GM12872 (cell line): ENCODE measurements around the gene TMC7.

Experiments used
- TF ChIP-seq, protein P1 (sequence below): IDR thresholded peaks from 3 replicates; pipeline ENCODE4 v1.5.1; 2011; ENCODE audit warnings: low read depth, mild to moderate bottlenecking, low read length, moderate library complexity; ENCODE audit not compliant: insufficient read depth

Gene TMC7

DNA sequence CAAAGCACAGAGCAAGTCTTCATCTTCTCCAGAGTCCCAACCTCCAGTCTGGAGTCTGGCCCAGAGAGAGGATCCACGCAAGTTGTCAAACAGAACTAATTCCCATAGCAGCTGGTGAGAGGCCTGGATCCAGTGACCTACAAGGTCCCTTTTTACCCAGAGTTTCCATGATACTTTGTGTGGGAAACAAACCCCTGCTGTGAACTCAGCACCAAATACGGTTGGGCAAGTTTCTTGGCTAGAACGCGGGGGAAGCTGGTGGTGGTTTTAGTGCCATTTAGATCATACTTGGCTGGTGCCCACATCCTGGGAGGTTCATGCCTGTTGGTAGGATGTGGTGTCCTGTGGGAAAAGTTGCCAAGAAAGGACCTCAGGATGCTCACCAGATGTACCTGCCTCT is 18.1 kb downstream of the TMC7 start:
- TF ChIP-seq, protein P1, sequence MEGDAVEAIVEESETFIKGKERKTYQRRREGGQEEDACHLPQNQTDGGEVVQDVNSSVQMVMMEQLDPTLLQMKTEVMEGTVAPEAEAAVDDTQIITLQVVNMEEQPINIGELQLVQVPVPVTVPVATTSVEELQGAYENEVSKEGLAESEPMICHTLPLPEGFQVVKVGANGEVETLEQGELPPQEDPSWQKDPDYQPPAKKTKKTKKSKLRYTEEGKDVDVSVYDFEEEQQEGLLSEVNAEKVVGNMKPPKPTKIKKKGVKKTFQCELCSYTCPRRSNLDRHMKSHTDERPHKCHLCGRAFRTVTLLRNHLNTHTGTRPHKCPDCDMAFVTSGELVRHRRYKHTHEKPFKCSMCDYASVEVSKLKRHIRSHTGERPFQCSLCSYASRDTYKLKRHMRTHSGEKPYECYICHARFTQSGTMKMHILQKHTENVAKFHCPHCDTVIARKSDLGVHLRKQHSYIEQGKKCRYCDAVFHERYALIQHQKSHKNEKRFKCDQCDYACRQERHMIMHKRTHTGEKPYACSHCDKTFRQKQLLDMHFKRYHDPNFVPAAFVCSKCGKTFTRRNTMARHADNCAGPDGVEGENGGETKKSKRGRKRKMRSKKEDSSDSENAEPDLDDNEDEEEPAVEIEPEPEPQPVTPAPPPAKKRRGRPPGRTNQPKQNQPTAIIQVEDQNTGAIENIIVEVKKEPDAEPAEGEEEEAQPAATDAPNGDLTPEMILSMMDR: no peak

DNA sequence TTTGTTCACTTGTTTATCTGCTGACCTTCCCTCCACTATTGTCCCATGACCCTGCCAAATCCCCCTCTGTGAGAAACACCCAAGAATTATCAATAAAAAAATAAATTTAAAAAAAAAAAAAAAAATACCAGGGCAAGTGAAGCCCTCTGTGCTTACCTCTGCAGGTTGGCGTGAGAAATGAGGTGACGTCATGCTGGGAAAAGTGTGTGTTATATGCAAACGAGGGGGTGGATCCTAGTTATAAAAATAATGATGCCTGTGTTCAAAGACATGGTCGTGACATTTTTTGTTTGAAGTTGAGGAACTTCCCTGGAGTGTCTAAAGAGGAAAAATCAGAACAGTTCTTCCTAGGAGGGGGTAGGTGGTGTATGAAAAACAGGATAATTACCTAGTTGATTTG is 20.2 kb downstream of the TMC7 start:
- TF ChIP-seq, protein P1: no peak

GRCh38 chr16:19005561-19006445 is 22.1 kb downstream of the TMC7 start:
- TF ChIP-seq, protein P1: no peak

DNA sequence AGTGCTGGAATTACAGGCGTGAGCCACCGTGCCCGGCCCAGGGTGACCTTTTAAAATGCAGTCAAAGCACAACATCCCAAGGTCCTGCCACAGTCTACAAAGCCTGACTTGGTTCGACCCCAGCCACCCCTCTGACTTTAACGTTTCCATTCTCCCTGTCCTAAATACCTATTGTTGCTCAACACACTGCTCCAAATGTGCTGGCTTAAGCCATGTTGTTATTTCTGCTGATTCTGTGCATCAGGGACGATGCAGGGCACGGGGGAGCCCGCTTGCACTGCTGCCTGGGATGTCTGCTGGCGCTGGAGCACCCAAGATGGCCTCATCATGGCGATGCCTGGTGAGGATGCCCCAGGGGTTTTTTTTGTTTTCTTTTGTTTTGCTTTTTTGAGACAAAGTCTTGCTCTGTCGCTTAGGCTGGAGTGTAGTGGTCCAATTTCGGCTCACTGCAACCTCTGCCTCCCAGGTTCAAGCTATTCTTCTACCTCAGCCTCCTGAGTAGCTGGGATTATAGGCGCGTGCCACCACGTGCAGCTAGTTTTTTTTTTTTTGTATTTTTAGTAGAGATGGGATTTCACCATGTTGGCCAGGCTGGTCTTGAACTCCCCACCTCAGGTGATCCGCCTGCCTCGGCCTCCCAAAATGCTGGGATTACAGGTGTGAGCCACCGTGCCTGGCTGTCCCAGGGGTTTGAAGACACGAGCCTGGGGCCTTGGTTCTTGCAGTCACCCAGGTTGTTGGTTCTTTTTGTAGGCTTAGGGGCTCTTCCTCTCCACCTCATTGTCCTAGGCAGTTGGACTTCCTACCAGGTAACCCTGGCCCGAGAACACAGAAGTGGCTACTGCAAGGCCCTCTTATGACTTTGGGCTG is 22.9 kb downstream of the TMC7 start:
- TF ChIP-seq, protein P1: no peak

GRCh38 chr16:19008245-19009169 is 24.8 kb downstream of the TMC7 start:
- TF ChIP-seq, protein P1: no peak

- TF ChIP-seq, protein P1: no peak
Observed at GRCh38 chr16:19011169-19011731, 27.5 kb downstream of the TMC7 start.
